Ovary (tissue), 9 donors: ENCODE results near the gene PSMA4. TPM values are rescaled to one million over a fixed set of nuclear protein-coding genes. Genes with fewer than 3 reads are reported as not detected.

Experiments used
- DNase-seq, 5 donors: peaks; one replicate each; pipeline ENCODE4 v3.0.0-alpha.2; 2019 to 2020
- H3K27ac ChIP-seq, 2 donors: fragments of 200-600 bp; one replicate each; pipeline versions ENCODE4 v1.5.1 to v1.8.0; 2019 to 2022
- H3K27me3 ChIP-seq: fragments of 200-600 bp; one replicate; pipeline ENCODE4 v1.8.0; 2022
- H3K36me3 ChIP-seq: fragments of 200-600 bp; sonication (generic); one replicate; pipeline ENCODE4 v1.5.1; 2019
- H3K4me1 ChIP-seq: one replicate; pipeline ENCODE4 v1.8.1; 2013; ENCODE audit warnings: mild to moderate bottlenecking, moderate library complexity; ENCODE audit not compliant: insufficient read depth
- H3K4me3 ChIP-seq: fragments of 200-600 bp; sonication (generic); one replicate; pipeline ENCODE4 v1.5.1; 2017
- H3K9me3 ChIP-seq, 2 donors: fragments of 200-600 bp in 1 of 2; sonication (generic) in 1 of 2; one replicate each; pipeline versions ENCODE4 v1.5.1 to v1.8.1; 2013 to 2019; ENCODE audit warnings: mild to moderate bottlenecking in 1 of 2, moderate library complexity in 1 of 2
- CTCF ChIP-seq, 3 donors: fragments of 450-650 bp in 2 of 3; fragments of 200-600 bp in 1 of 3; IDR thresholded peaks; one replicate each; pipeline versions ENCODE4 v1.5.1 to v1.8.0; 2016 to 2022; ENCODE audit warnings: antibody characterized with exemption in 3 of 3, mild to moderate bottlenecking in 1 of 3
- EP300 ChIP-seq: sonication (generic); formaldehyde crosslinking; IDR thresholded peaks from one replicate; pipeline ENCODE4 v1.6.1; 2017; ENCODE audit warnings: antibody characterized with exemption
- POLR2A ChIP-seq: fragments of 450-650 bp; IDR thresholded peaks from one replicate; pipeline ENCODE4 v1.6.1; 2017; ENCODE audit warnings: antibody characterized with exemption, mild to moderate bottlenecking, moderate library complexity
- WGBS, 3 donors: extraction: QIAGEN DNeasy Blood & Tissue Kit in 1 of 3; methylation state at CpG; one replicate each; pipeline versions ENCODE4 v1.1.5 to v1.1.7; 2013 to 2017; 5-methylcytosine and 5-hydroxymethylcytosine counted together
- intact Hi-C, 4 donors: fragments of 100-400 bp; cut with DNase I; formaldehyde crosslinking; loops; one replicate each; pipeline versions ENCODE4 v1.11.0 to v1.15.1; 2022 to 2023
- polyA plus RNA-seq, 2 donors: library from polyadenylated mRNA; stranded (reverse); fragments of 200-250 nt in 1 of 2; fragments of 350-450 nt in 1 of 2; fragmentation: Illumina TruSeq in 1 of 2; extraction: RNeasy Lipid Tissue Mini Kit (QIAGEN cat#74804) in 1 of 2; gene quantifications; one replicate each; pipeline ENCODE4 v1.2.3, GENCODE V29; 2013 to 2014
- total RNA-seq, 7 donors: library from RNA; depleted of rRNA in 2 of 7; stranded (reverse); fragments of >200 nt in 2 of 7; fragmentation: NEBNext Ultra II Directional in 3 of 7; extraction: Animal tissue kit (Norgen Biotek cat#: 25700) in 3 of 7; gene quantifications; one replicate each; pipeline versions ENCODE4 v1.1.0 to v1.2.4, GENCODE V29; 2016 to 2023
- donor health status: DM: no; HTN: no; CAD: no; lungs with moderate emphysema.
- donor health status: DM: no; HTN: no; CAD: no.
- donor health status: Bipolar disorder and iron deficiency.
- donor health status: DM: yes; HTN: yes; CAD: no.
- donor health status: DM: no; HTN: no; CAD: no.
- donor health status: DM: yes; HTN: yes; CAD: no.

The PSMA4 gene
- total and polyA plus RNA-seq, 9 donors: 75.4 to 125 (median 108) TPM

GRCh38 chr15:78571382-78571781 is 31.1 kb downstream of the PSMA4 start:
- Histone ChIP-seq H3K4me3 (no peak overlapping the region), H3K4me1 (no peaks in the 10 kb centered on the region), H3K9me3 (no peaks in the 10 kb centered on the region), H3K36me3 (no peaks in the 10 kb centered on the region), H3K27ac (no peak overlapping the region), H3K27me3 (no peaks in the 10 kb centered on the region)
- no peak for DNase-seq
- TF ChIP-seq POLR2A (no peak), CTCF (IDR thresholded peaks at IDR 0.05) (no peak), EP300 (no peak)
- WGBS, 3 donors: 46 to 61% (median 51%) methylated on average over 4 of the region's 4 CpGs
- intact Hi-C loops: no loop called here

DNA sequence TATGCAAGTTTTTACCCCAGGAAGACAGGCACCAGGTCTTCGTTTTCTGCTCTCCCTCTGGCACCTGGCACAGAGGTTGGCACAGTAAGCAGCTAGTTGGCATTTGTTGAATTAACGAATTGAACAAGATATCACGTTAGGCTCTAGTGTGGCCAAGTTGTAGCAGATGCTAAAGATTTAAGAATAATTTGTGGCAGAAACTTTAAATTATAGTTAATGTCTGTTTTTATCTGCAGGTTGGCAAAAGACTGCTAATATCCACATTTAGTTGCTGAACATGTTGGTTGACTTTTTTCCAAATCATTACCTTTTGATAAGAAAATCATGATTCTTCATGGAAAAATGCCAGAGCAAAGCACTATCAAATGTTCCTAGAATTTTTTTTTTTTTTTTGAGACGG is 33.2 kb downstream of the PSMA4 start:
- TF ChIP-seq CTCF (IDR thresholded peaks at IDR 0.05) (no peak), EP300 (no peak), POLR2A (no peak)
- no peak overlapping the region for H3K27ac ChIP-seq
- 70 to 87% (median 70%) methylated on average over 4 of the region's 4 CpGs for WGBS, 3 donors
- no peak for DNase-seq
- H3K4me3 ChIP-seq: no peak overlapping the region
- no peaks in the 10 kb centered on the region for H3K36me3 ChIP-seq
- intact Hi-C loops: no loop called here
- no peaks in the 10 kb centered on the region for H3K27me3 ChIP-seq
- H3K9me3 ChIP-seq: no peaks in the 10 kb centered on the region
- H3K4me1 ChIP-seq: no peaks in the 10 kb centered on the region

GRCh38 chr15:78574944-78575343 is 34.7 kb downstream of the PSMA4 start:
- no peaks in the 10 kb centered on the region for H3K36me3 ChIP-seq
- H3K4me1 ChIP-seq: no peaks in the 10 kb centered on the region
- H3K27me3 ChIP-seq: no peaks in the 10 kb centered on the region
- H3K4me3 ChIP-seq: no peak overlapping the region
- no peaks in the 10 kb centered on the region for H3K9me3 ChIP-seq
- TF ChIP-seq EP300: no peak
- TF ChIP-seq CTCF (IDR thresholded peaks at IDR 0.05): no peak
- no peak for TF ChIP-seq POLR2A
- H3K27ac ChIP-seq: no peak overlapping the region
- DNase-seq: no peak
- 91 to 95% (median 93%) methylated on average over 1 of the region's 1 CpG for WGBS, 3 donors
- intact Hi-C loops: no loop called here

DNA sequence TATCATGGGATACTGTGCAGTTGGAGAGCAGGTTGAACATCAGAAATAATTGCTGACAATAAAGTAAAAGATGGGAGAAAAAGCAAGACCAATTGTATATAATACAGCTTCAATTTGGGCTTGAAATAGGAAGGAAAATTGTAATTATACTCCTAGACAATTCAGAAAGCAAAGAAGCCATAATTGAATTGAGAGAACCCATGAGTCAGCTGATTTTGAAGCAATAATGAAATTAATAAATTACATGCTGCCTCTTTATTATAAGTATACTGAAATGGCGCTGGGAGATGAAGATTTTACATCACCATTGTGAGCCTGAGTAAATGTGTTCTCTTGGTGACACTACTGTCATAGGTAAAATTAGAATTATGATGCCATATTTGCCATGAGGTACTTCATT is 57.3 kb downstream of the PSMA4 start:
- intact Hi-C loops: no loop called here
- no peak overlapping the region for H3K27ac ChIP-seq
- WGBS, 3 donors: 93 to 97% (median 95%) methylated on average over 1 of the region's 1 CpG

More for the DNA sequence above, 57.3 kb downstream of the PSMA4 start:
- H3K4me1 ChIP-seq: no peaks in the 10 kb centered on the region
- TF ChIP-seq POLR2A: no peak
- no peak for TF ChIP-seq CTCF (IDR thresholded peaks at IDR 0.05)
- no peak for TF ChIP-seq EP300
- no peaks in the 10 kb centered on the region for H3K27me3 ChIP-seq
- H3K9me3 ChIP-seq: no peaks in the 10 kb centered on the region
- H3K36me3 ChIP-seq: no peaks in the 10 kb centered on the region
- no peak for DNase-seq
- no peak overlapping the region for H3K4me3 ChIP-seq
